Measurements from ENCODE around the gene SEC14L5. TPM values are rescaled to one million over a fixed set of nuclear protein-coding genes. Genes with fewer than 3 reads are reported as not detected.
A peak's percentile ranks its signal among the peaks of the same experiment; 100 is the strongest.

Gene SEC14L5
- total RNA-seq, 2 donors from 2014 or later = 0.22 to 0.33 TPM

GRCh38 chr16:4922721-4923342 lies 35.3 kb upstream of the SEC14L5 start:
- no peak overlapping the region for H3K27ac Mint-ChIP-seq
- peaks cover 16% of the 10 kb centered on the region for H3K36me3 Mint-ChIP-seq (ENCODE audit: low read depth)
- DNase-seq = peak; percentile 56
- Histone ChIP-seq H3K4me3 (ENCODE audit: low read length) (no peak overlapping the region), H3K9me3 (ENCODE audit: control insufficient read depth, low read length) (peaks cover 11% of the 10 kb centered on the region), H3K36me3 (ENCODE audit: control insufficient read depth, insufficient read depth, low read length) (peaks cover 10% of the 10 kb centered on the region), H3K4me1 (ENCODE audit: control insufficient read depth, insufficient read depth, low read length) (peaks cover 6% of the 10 kb centered on the region), H3K9ac (ENCODE audit: extremely low read depth, low read length, poor library complexity, severe bottlenecking) (no peak overlapping the region), H3K27me3 (ENCODE audit: control insufficient read depth, insufficient read depth, low read length, poor library complexity, severe bottlenecking) (no peaks in the 10 kb centered on the region), H3K27ac (ENCODE audit: low read depth, low read length) (no peak overlapping the region)
- WGBS, 2 experiments (ENCODE audit: insufficient coverage in 1 of 2, insufficient read length in 1 of 2) = 92 to 95% methylated on average over 11 to 18 of the region's 18 CpGs
- TF ChIP-seq CTCF (conservative IDR thresholded peaks at IDR 0.05) = peak; percentile 22
- H3K27me3 Mint-ChIP-seq (ENCODE audit: insufficient read depth) = no peaks in the 10 kb centered on the region
- H3K4me1 Mint-ChIP-seq = peaks cover 13% of the 10 kb centered on the region
- peaks cover 14% of the 10 kb centered on the region for H3K9me3 Mint-ChIP-seq
- no peak overlapping the region for H3K4me3 Mint-ChIP-seq

GRCh38 chr16:4923853-4924252 lies 34.3 kb upstream of the SEC14L5 start:
- Mint-ChIP-seq H3K9me3 (peaks cover 15% of the 10 kb centered on the region), H3K36me3 (ENCODE audit: low read depth) (peaks cover 23% of the 10 kb centered on the region), H3K4me3 (no peak overlapping the region), H3K27me3 (ENCODE audit: insufficient read depth) (no peaks in the 10 kb centered on the region), H3K4me1 (peaks cover 12% of the 10 kb centered on the region), H3K27ac (no peak overlapping the region)
- Histone ChIP-seq H3K36me3 (ENCODE audit: control insufficient read depth, insufficient read depth, low read length) (peaks cover 10% of the 10 kb centered on the region), H3K9me3 (ENCODE audit: control insufficient read depth, low read length) (peaks cover 11% of the 10 kb centered on the region), H3K9ac (ENCODE audit: extremely low read depth, low read length, poor library complexity, severe bottlenecking) (no peak overlapping the region), H3K4me1 (ENCODE audit: control insufficient read depth, insufficient read depth, low read length) (peaks cover 6% of the 10 kb centered on the region), H3K27me3 (ENCODE audit: control insufficient read depth, insufficient read depth, low read length, poor library complexity, severe bottlenecking) (no peaks in the 10 kb centered on the region), H3K27ac (ENCODE audit: low read depth, low read length) (no peak overlapping the region), H3K4me3 (ENCODE audit: low read length) (no peak overlapping the region)
- DNase-seq = no peak
- no peak for TF ChIP-seq CTCF (conservative IDR thresholded peaks at IDR 0.05)
- 89 to 90% methylated on average over 6 of the region's 6 CpGs for WGBS, 2 experiments (ENCODE audit: insufficient coverage in 1 of 2, insufficient read length in 1 of 2)

GRCh38 chr16:4924593-4925292 lies 33.4 kb upstream of the SEC14L5 start:
- peaks cover 6% of the 10 kb centered on the region for H3K4me1 ChIP-seq (ENCODE audit: control insufficient read depth, insufficient read depth, low read length)
- H3K9ac ChIP-seq (ENCODE audit: extremely low read depth, low read length, poor library complexity, severe bottlenecking) = no peak overlapping the region
- Mint-ChIP-seq H3K36me3 (ENCODE audit: low read depth) (peaks cover 29% of the 10 kb centered on the region), H3K4me3 (no peak overlapping the region), H3K27me3 (ENCODE audit: insufficient read depth) (no peaks in the 10 kb centered on the region), H3K4me1 (peaks cover 10% of the 10 kb centered on the region), H3K27ac (peak overlapping the region; percentile 85), H3K9me3 (peaks cover 15% of the 10 kb centered on the region)
- H3K36me3 ChIP-seq (ENCODE audit: control insufficient read depth, insufficient read depth, low read length) = peaks cover 10% of the 10 kb centered on the region
- no peak overlapping the region for H3K4me3 ChIP-seq (ENCODE audit: low read length)
- H3K27me3 ChIP-seq (ENCODE audit: control insufficient read depth, insufficient read depth, low read length, poor library complexity, severe bottlenecking) = no peaks in the 10 kb centered on the region
- WGBS, 2 experiments (ENCODE audit: insufficient coverage in 1 of 2, insufficient read length in 1 of 2) = 75 to 80% methylated on average over 1 to 12 of the region's 12 CpGs
- no peak for TF ChIP-seq CTCF (conservative IDR thresholded peaks at IDR 0.05)
- peaks cover 11% of the 10 kb centered on the region for H3K9me3 ChIP-seq (ENCODE audit: control insufficient read depth, low read length)
- peak; percentile 82 for DNase-seq
- H3K27ac ChIP-seq (ENCODE audit: low read depth, low read length) = no peak overlapping the region
